Left lung (tissue), 10 donors: ENCODE results near the gene SNX17. TPM values are rescaled to one million over a fixed set of nuclear protein-coding genes. Genes with fewer than 3 reads are reported as not detected.

Source experiments
- ATAC-seq: fragments of 200-7000 bp; cut with Tn5 transposase; one replicate; pipeline ENCODE4 v1.9.1; 2020; ENCODE audit warnings: moderate library complexity
- DNase-seq, 4 donors: peaks; one replicate each; pipeline ENCODE4 v3.0.0-alpha.2; 2013 to 2020
- H3K27ac ChIP-seq, 2 donors: fragments of 200-600 bp; sonication (generic) in 1 of 2; one replicate each; pipeline versions ENCODE4 v1.5.0 to v1.8.0; 2020 to 2021
- H3K27me3 ChIP-seq, 2 donors: fragments of 200-600 bp; sonication (generic) in 1 of 2; one replicate each; pipeline versions ENCODE4 v1.5.0 to v1.8.0; 2020 to 2021
- H3K36me3 ChIP-seq, 2 donors: fragments of 200-600 bp; sonication (generic) in 1 of 2; one replicate each; pipeline versions ENCODE4 v1.5.0 to v1.8.0; 2020 to 2021
- H3K4me1 ChIP-seq, 2 donors: fragments of 200-600 bp; one replicate each; pipeline ENCODE4 v1.8.0; 2021
- H3K4me3 ChIP-seq, 2 donors: fragments of 200-600 bp; sonication (generic) in 1 of 2; one replicate each; pipeline versions ENCODE4 v1.5.0 to v1.8.0; 2020 to 2021; ENCODE audit warnings: mild to moderate bottlenecking in 1 of 2
- H3K9me3 ChIP-seq, 2 donors: fragments of 200-600 bp; sonication (generic) in 1 of 2; one replicate each; pipeline versions ENCODE4 v1.5.0 to v1.8.0; 2020 to 2021
- CTCF ChIP-seq, 2 donors: fragments of 200-600 bp; sonication (generic) in 1 of 2; IDR thresholded peaks; one replicate each; pipeline versions ENCODE4 v1.5.0 to v1.8.0; 2021; ENCODE audit warnings: antibody characterized with exemption in 2 of 2
- intact Hi-C, 2 donors: fragments of 100-400 bp; cut with DNase I; formaldehyde crosslinking; loops; one replicate each; pipeline versions ENCODE4 v1.11.2 to v1.14.2; 2022
- polyA plus RNA-seq, 6 donors: library from polyadenylated mRNA; unstranded; fragments of 120-200 nt; gene quantifications; one replicate each; pipeline ENCODE4 v1.2.1, GENCODE V29; 2013; ENCODE audit not compliant: insufficient read length in 6 of 6
- total RNA-seq, 2 donors: library from RNA; stranded (reverse); fragmentation: NEBNext Ultra II Directional; extraction: Animal tissue kit (Norgen Biotek cat#: 25700); gene quantifications; one replicate each; pipeline ENCODE4 v1.2.1, GENCODE V29; 2021
- donor health status: DM: no; HTN: yes; CAD: no.
- donor health status: DM: no; HTN: no; CAD: no.

The SNX17 gene
- total and polyA plus RNA-seq, 8 donors, result 91.0 to 121 (median 102) TPM

- no peak for TF ChIP-seq CTCF (IDR thresholded peaks at IDR 0.05)
- H3K27ac ChIP-seq, result no peak overlapping the region
- no peak for DNase-seq
- peaks cover 0 to 9% of the 10 kb centered on the region in 2 donors for H3K36me3 ChIP-seq
- H3K27me3 ChIP-seq, result no peaks in the 10 kb centered on the region
- H3K9me3 ChIP-seq, result no peaks in the 10 kb centered on the region
- H3K4me3 ChIP-seq, result no peak overlapping the region
- intact Hi-C loops, result no loop called here
- no peak for ATAC-seq
- H3K4me1 ChIP-seq, result peaks cover 22 to 43% of the 10 kb centered on the region in 2 donors
Observed at GRCh38 chr2:27354597-27354927, 15.9 kb upstream of the SNX17 start.

GRCh38 chr2:27356056-27356381 lies 14.4 kb upstream of the SNX17 start:
- ATAC-seq, result peak; percentile 51
- H3K27me3 ChIP-seq, result no peaks in the 10 kb centered on the region
- no peak for TF ChIP-seq CTCF (IDR thresholded peaks at IDR 0.05)
- peak overlapping the region; percentile 95 to 97 for H3K4me3 ChIP-seq
- peak overlapping the region; percentile 93 to 96 for H3K27ac ChIP-seq
- peak; percentile 11 to 85 (median 45) for DNase-seq
- H3K4me1 ChIP-seq, result peaks cover 22 to 43% of the 10 kb centered on the region in 2 donors
- H3K9me3 ChIP-seq, result no peaks in the 10 kb centered on the region
- no peaks in the 10 kb centered on the region for H3K36me3 ChIP-seq
- intact Hi-C loops, result no loop called here

- intact Hi-C loops, result no loop called here
- Histone ChIP-seq H3K36me3 (no peaks in the 10 kb centered on the region), H3K4me3 (peak within 1 kb of the TSS; percentile 95 to 97), H3K27ac (peak within 1 kb of the TSS; percentile 93 to 96), H3K4me1 (peaks cover 22 to 43% of the 10 kb centered on the region in 2 donors), H3K9me3 (no peaks in the 10 kb centered on the region), H3K27me3 (no peaks in the 10 kb centered on the region)
- peak; percentile 93 to 97 (median 97) for DNase-seq
- TF ChIP-seq CTCF (IDR thresholded peaks at IDR 0.05), result peak in 1 of 2 donors; percentile 21
- peak; percentile 96 for ATAC-seq
Observed at GRCh38 chr2:27356382-27357181, 13.8 kb upstream of the SNX17 start, which contains the start of gene GTF3C2. GTF3C2 (minus strand) TSS chr2:27356764; CDS start chr2:27343554, 13,210 bp downstream.

GRCh38 chr2:27362678-27363420 lies 7.6 kb upstream of the SNX17 start:
- intact Hi-C loops, result no loop called here
- ATAC-seq (no peak), DNase-seq (no peak)
- Histone ChIP-seq H3K9me3 (no peaks in the 10 kb centered on the region), H3K36me3 (peaks cover 0 to 48% of the 10 kb centered on the region in 2 donors), H3K27me3 (no peaks in the 10 kb centered on the region), H3K4me3 (no peak overlapping the region), H3K4me1 (peaks cover 2 to 8% of the 10 kb centered on the region in 2 donors), H3K27ac (no peak overlapping the region)
- TF ChIP-seq CTCF (IDR thresholded peaks at IDR 0.05), result no peak

- no peak for TF ChIP-seq CTCF (IDR thresholded peaks at IDR 0.05)
- Histone ChIP-seq H3K9me3 (no peaks in the 10 kb centered on the region), H3K27ac (no peak overlapping the region), H3K4me3 (no peak overlapping the region), H3K4me1 (peaks cover 6% of the 10 kb centered on the region in 2 donors), H3K27me3 (no peaks in the 10 kb centered on the region), H3K36me3 (peaks cover 0 to 59% of the 10 kb centered on the region in 2 donors)
- intact Hi-C loops, result no loop called here
- ATAC-seq (no peak), DNase-seq (no peak)
Observed at GRCh38 chr2:27363933-27364332, 6.5 kb upstream of the SNX17 start.
